ENCODE data around the gene NAXD.
"Not testable (repeated sequence)": the region's sequence is repeated elsewhere in the genome, so short reads cannot be mapped to it uniquely, and the experiment has no call there.

The NAXD gene

DNA sequence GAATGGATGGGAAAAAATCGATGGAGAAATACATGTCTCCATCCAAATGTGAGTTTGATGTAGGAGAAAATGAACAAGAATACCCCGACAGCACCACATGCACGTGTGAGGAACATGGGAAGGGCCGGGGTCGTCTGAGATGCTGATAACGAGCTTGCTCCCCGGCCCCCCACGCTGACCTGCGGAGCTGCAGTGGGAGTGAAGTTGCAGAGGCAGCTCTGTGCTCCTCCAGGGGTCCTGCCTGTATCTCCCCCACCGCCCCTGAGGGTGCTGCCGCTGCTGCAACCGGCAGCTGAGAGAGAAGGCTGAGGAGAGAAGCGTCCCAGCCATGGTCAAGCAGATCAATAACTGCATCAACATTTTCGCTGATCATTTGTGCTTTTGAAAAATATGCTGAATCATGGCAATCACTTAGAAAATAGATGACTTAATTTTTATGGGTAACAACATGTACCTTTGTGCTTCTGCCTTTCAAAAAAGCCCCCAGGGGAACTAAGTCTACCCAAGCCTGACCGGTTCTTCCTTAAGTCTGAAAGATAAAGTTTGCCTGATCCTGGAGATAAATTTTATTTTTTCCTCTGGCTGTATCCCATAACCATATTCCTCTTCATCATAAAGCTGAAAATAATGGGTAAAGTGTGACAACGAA lies 18.2 kb upstream of the NAXD start:
- no peak for DNase-seq

DNA sequence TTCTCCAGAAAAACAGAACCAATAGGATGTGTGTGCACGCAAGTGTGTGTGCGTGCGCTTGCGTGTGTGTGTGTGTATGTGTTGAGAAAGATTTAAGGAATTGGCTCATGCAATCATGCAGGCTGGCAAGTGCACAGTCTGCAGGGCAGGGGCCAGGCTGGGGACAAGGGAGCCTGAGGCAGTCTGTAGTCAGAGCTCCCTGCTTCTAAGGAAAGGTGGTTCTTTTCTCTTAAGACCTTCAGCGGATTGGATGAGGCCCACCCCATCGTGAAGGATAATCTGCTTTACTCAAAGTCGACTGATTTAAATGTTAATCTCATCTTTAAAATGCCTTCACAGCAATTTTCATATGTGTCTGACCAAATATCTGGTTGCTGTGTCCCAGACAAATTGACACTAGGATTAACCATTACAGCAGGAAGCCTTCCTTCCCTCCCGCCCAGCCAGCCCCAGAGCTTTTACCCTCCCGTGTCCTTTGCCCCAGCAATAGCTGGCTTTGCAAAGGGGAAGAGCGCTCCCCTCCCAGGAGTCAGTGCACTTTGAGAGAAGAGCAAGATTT lies 15.0 kb upstream of the NAXD start:
- no peak for DNase-seq

GRCh38 chr13:110600980-110601379 lies 14.4 kb upstream of the NAXD start:
- no peak for DNase-seq

DNA sequence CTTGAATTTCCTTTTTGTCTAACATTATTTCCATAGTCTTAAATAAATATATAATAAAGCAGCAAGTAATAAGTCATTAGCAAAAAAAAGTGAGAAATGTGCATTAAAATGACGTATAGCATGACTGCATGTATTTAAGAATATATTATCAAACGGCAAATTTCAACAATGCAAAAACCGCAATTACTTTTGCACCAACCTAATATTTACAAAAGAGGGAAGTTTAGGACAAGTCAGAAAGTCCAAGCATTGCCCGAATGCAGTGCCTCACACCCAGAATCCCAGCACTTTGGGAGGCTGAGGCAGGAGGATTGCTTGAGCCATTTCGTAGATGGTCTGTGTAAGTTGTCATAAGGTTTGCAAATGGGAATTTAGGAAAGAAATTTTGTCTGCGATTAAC lies 10.2 kb upstream of the NAXD start:
- no peak for DNase-seq

GRCh38 chr13:110606281-110606680 lies 9.1 kb upstream of the NAXD start:
- DNase-seq: not testable (repeated sequence)

DNA sequence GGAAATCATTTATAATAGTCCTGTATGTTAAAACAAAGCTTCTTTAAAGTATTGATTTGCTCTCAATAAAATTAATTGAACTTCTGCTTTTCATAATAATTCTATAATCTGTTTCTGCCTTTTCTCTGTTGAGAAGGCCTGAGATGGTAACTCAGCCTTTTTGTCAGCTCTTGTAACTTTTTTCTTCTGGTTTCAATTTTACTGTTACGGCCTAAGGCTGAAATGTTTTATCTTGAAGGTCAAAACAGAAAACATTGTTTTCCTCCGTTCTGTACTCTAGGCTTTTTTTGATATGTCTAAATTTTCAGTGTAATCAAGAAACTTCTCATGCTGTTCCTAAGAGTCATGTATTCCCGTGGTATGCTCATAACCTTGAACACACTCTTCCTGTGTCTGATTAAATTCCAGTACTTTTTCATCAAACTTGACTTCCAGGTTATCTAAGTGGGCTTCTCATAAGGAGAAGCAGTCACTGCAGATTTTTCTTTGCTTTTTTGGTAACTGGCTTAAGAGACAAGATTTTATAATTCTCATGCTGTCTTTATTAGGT lies 7.6 kb upstream of the NAXD start:
- no peak for DNase-seq

- no peak for DNase-seq
Measured at GRCh38 chr13:110610955-110611595, 4.3 kb upstream of the NAXD start.

DNA sequence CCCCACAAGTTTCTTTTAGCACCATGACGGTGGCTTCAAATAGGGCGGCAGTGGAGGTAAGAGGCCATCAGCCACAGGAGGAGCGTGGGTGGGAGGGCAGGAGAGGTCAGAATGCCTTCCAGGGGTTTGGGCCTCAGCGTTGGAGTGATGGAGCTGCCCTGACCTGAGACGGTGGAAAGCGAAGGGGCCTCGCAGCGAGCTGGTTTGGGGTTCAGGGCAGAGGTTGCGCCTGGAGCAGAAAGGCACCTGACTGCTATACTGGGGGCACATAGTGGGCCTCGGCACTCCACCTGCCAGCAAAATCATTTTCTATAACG lies 382 bp upstream of the NAXD start:
- no peak for DNase-seq

- DNase-seq: no peak
Measured at GRCh38 chr13:110616103-110617101, 1.1 kb downstream of the NAXD start.

DNA sequence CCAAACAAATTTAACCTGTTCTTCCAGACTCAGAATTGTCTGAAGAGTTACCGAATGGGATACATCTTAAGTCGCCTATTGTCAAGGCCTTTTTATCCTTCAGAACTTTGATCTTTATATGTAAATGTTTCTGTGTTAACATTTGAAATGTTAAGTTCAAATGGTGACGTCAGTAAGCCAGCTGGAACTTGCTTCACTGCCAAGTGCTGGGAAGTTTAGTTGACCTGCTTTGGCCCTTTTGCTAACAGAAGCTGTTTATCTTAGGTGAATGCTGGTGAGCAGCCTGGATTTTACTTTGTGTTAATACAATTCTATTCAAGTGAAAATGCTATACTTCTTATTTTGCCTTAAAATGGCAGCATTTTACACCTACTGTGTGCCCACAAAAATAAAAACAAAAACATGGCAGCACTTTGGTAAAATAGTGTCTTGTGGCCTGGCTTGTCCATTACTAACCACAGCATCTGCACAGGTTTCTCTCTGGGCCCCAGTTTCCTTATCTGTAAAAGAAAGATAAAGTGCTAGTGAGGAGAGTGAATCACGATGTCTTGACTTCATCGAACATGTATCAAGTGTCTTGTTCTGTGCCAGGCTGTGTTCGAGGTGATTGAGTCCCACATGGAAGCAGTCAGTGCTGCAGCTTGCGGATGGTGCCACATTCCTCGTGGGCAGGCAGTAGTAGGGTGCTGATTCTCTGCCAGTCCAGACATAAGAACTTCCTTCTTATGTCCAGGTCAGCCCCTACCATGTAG lies 2.2 kb downstream of the NAXD start:
- no peak for DNase-seq

DNA sequence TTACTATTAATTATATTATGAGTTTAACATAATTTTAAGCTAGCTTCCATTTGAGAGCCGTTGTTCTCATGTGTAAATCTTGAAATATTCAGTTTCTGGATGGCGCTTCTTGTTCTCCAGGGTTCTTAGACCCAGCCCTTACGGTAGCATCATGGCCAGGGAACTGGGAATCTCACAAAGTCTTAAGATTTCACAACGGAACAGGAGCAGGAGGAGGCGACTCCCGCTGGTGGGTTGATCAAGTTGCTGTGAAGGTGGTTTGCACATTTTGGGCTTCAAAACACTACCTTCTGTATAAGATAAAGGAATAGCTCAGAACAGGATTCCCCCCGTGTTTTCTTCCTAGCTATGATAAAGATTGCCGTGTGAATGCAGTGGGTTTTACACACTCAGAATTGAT lies 2.8 kb downstream of the NAXD start:
- DNase-seq: no peak

DNA sequence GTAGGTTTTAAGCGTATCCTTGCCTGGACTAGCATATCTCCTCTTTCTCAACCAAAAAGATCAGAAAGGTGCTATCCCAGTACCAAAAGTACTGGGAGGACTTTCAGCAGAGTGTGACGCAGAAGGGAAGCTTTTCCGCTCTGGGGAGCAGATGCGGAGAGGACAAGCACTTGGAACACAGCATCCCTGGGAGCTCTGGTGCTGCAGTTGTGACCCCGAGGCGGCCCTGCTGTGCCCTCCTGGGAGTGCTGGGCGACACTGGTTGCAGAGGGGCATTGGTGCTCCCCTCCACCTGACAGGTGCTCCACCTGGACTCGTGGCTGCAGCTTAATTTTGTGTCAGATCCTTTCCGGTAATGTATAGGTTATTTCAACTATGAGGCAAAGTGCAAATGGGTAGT lies 3.4 kb downstream of the NAXD start:
- no peak for DNase-seq

DNA sequence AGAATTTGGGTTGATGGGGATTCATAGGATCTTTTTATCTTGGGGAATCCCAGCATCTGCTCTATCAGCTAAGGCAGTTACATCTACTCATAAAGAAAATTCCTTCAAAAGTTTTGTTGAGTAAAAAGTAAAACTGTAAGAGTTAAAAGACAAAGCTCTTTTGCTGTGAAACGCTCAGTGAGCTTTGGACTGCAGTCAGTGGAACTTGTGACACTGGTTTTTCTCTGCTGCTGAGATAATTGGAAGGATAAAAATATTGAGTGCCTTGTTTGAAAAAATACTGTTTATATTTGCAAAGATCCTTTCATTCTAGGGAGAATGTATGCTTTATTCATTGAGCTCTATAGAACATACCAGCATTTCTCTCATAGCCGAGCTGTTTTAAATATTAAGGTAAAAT lies 5.3 kb downstream of the NAXD start:
- no peak for DNase-seq

GRCh38 chr13:110624766-110625756 lies 9.7 kb downstream of the NAXD start:
- no peak for DNase-seq

DNA sequence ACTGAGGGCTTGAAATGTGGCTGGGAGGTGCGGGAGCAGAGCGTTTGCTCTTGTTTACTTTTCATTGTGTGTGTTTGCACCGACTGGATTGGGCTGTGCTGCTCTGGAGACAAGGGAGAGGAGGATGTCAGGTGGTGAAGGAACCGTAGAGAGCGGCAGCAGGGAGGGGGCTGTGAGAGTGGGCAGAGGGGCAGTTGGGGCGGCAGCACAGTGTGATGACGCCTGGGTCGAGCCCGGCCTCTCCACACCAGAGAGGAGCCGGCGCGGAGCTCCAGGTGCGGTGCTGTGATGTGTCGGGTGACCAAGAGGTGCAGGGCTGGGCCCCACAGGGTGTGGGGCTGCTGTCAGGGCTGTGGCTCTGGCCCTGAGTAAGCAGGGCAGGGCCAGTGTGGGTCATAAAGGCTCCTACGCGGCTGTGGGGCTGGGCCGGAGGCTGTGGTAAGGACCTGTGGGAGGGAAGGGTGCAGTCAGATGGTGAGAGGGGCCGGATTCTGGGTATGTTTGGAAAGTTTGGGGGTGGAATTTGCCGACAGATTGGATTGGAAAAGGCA lies 10.5 kb downstream of the NAXD start:
- DNase-seq: no peak

GRCh38 chr13:110626521-110626920 lies 11.2 kb downstream of the NAXD start:
- DNase-seq: no peak

DNA sequence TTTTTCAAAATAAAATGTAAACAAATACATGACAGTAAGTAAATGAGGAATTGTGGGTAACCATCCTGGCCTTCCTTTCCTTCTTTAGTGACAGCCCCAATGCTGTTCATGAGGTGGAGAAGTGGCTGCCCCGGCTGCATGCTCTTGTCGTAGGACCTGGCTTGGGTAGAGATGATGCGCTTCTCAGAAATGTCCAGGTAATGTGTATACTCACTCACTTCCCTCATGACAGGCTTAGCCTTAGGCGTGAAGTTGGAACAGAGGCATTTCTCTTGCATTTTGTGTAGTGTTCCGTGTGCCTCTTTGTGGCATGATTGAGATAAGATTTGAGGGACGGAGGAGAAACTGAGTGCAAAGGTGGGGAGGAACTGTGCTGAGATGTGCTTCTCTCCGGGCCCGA lies 12.0 kb downstream of the NAXD start:
- no peak for DNase-seq

DNA sequence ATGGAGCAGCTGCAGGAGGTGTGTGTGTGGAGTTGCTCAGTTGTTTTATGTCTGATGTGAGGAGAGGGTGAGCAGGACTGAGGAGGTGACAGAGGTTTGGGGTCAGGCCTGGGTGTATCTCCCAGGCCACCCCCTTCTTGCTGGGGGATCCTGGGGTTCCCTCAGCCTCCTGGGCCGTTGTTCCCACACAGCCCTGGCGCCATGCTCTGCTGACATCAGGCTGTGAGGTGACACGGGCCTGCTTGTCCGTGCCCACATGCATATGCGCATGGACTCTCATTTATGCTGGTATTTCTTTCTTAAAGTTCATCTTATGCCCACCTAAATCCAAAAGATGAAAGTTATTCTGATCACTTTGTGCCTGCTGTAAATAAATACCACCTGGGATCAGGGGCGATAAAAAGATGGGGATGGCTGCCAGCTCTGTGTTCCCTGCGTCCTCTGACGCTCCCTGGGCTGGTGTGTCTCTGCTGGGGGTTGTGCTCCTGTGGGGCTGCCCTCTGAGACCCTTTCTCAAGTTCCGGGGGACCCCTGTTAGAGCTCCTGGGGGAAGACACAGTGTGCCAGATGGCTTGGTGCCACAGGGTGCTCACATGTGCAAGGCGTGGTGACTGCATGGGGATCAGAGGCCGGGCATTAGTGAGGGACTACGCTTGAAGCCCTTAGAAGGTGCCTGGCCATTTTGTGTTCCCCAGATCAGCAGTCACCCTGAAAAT lies 12.6 kb downstream of the NAXD start:
- DNase-seq: no peak

- no peak for DNase-seq
Measured at GRCh38 chr13:110628477-110628793, 13.1 kb downstream of the NAXD start.

DNA sequence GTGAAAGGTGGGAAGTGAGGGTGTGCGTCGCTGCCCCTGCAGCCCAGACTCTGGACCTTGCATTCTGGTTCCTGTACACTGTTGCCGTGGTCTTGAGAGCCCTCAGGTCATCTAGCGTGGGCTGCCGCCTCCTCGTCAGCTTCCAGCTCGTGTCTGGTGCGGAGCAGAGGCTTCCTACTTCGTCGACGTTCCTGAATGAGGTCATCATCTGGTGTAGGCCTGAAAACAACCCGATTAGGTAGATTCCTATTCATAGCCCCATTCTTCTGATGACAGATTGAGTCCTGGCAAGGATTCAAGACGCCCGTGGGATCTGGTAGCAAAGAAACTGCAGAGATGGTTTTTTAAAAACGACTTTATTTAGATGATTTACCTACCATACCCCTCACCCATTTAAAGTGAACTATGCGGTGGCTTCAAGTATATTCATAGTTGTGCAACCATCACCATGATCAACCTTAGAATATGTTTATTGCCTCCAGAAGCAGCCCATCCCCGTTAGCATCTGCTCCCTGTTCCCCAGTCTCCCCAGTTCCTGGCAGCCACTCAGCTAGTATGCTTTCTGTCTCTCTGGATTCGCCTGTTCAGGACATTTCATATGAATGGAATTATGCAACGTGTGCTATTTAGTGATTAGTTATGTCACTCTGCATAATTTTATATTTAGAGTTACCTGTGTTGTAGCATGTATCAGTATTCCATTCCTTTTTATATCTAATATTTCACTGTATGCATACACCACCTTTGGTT lies 13.8 kb downstream of the NAXD start:
- no peak for DNase-seq

All from DMS 273 treated with DMSO at 0.1 percent for 48 hours (cell line).